ENCODE data around the gene DIDO1.

The DIDO1 gene

GRCh38 chr20:62831361-62831788, 94.9 kb downstream of the DIDO1 start:
- TF ChIP-seq, protein P1, sequence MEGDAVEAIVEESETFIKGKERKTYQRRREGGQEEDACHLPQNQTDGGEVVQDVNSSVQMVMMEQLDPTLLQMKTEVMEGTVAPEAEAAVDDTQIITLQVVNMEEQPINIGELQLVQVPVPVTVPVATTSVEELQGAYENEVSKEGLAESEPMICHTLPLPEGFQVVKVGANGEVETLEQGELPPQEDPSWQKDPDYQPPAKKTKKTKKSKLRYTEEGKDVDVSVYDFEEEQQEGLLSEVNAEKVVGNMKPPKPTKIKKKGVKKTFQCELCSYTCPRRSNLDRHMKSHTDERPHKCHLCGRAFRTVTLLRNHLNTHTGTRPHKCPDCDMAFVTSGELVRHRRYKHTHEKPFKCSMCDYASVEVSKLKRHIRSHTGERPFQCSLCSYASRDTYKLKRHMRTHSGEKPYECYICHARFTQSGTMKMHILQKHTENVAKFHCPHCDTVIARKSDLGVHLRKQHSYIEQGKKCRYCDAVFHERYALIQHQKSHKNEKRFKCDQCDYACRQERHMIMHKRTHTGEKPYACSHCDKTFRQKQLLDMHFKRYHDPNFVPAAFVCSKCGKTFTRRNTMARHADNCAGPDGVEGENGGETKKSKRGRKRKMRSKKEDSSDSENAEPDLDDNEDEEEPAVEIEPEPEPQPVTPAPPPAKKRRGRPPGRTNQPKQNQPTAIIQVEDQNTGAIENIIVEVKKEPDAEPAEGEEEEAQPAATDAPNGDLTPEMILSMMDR (IDR thresholded peaks at IDR 0.05; ENCODE audit: low read depth, low read length, missing control alignments), result no peak
- DNase-seq (ENCODE audit: low read depth), result no peak
- H3K4me3 ChIP-seq (ENCODE audit: low read depth, low read length), result no peak overlapping the region

- TF ChIP-seq, protein P1 (IDR thresholded peaks at IDR 0.05; ENCODE audit: low read depth, low read length, missing control alignments), result no peak
- no peak for DNase-seq (ENCODE audit: low read depth)
- H3K4me3 ChIP-seq (ENCODE audit: low read depth, low read length), result no peak overlapping the region
Measured at GRCh38 chr20:62830821-62831220, 95.5 kb downstream of the DIDO1 start.

DNA sequence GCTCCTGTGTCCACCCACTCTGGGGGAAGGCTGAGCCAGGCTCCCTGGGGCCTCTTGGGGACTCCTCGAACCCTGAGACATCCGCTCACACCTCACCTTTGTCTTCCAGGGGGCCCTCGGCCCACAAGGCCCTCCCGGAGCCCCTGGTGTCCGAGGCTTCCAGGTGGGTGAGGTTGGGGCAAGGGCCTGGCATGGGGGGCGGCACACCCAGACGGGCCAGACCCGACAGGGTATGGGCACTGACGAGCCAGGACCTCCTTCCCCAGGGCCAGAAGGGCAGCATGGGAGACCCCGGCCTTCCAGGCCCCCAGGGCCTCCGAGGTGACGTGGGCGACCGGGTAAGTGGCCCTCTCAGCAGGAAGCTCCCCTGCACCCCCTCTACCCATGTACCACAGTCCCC, 96.1 kb downstream of the DIDO1 start:
- no peak overlapping the region for H3K4me3 ChIP-seq (ENCODE audit: low read depth, low read length)
- no peak for DNase-seq (ENCODE audit: low read depth)
- TF ChIP-seq, protein P1 (IDR thresholded peaks at IDR 0.05; ENCODE audit: low read depth, low read length, missing control alignments), result no peak

DNA sequence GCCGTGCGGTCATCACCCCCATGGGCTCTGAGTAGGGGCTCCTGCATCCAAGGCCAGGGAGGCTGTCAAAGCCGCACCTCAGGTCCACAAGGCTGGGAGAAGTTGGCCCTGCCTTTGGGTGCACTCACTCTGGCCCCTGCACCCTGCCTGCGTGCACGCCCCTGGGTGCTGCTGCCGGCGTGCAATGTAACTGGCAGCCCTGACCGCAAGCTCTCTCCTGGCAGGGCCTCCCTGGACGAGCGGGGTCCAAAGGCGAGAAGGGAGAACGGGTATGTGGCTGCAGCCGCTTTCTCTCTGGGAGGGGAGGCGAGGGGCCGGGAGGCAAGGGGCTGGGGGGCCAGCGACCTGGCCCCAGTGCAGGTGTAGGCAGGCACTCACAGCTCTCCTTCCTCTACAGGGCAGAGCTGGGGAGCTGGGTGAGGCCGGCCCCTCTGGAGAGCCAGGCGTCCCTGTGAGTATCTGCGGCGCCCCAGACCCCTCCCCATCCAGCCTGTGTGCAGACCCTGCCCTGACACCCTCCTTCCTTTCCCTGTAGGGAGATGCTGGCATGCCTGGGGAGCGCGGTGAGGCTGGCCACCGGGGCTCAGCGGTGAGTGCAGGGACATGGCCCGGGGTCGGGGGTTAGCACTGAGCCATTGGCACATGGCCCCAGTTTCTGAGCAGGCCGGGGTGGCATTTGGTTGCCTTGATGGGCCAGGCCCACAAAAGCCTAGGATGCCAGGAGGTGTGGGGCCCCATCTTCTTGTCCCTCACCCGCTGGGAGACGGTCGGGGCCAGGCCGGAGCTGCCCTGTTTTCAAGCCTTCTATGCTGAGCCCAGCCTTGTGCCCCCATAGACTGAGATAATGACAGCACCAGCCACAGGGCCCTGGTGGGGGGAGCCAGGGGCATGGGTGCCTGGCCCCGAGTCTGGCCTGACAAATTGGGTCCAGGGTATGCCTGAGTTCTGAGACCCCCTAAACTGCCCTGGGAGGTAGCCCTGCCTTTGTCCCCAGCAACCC, 96.8 kb downstream of the DIDO1 start:
- no peak overlapping the region for H3K4me3 ChIP-seq (ENCODE audit: low read depth, low read length)
- TF ChIP-seq, protein P1 (IDR thresholded peaks at IDR 0.05; ENCODE audit: low read depth, low read length, missing control alignments), result no peak
- no peak for DNase-seq (ENCODE audit: low read depth)

- TF ChIP-seq, protein P1 (IDR thresholded peaks at IDR 0.05; ENCODE audit: low read depth, low read length, missing control alignments), result no peak
- no peak for DNase-seq (ENCODE audit: low read depth)
Measured at GRCh38 chr20:62828511-62829230, 97.6 kb downstream of the DIDO1 start.

DNA sequence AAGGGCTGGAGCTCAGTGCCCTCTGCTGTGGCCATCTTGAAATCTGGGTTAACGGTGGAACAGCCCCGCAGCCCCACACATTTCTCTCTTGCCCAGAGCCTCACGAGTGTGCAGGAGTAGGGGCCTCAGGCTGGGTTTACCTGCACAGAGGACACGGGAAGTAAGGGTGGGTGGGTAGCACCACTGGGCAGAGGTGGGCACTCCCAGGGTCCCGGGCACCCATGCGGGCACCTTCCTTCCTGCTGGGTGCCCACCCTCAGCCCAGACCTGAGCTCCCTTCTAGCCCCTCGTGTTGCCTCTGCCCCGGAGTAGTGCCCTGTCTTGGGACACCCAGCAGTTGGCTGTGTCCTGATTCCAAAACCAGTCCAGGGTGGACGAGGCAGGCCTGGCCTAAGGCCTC, 98.3 kb downstream of the DIDO1 start:
- TF ChIP-seq, protein P1 (IDR thresholded peaks at IDR 0.05; ENCODE audit: low read depth, low read length, missing control alignments), result no peak
- no peak for DNase-seq (ENCODE audit: low read depth)
- no peak overlapping the region for H3K4me3 ChIP-seq (ENCODE audit: low read depth, low read length)

More at GRCh38 chr20:62828511-62829230, 97.6 kb downstream of the DIDO1 start:
- H3K4me3 ChIP-seq (ENCODE audit: low read depth, low read length), result no peak overlapping the region
